ACHN (cell line): Measurements from ENCODE around the gene SORCS1.

Experiments used
- DNase-seq: peaks from one replicate; pipeline ENCODE4 v3.0.0-alpha.2; 2015
- in situ Hi-C: cut with HindIII; loops from 2 replicates; pipeline ENCODE4 v1.10.0; 2017; ENCODE audit warnings: low sequenced_read_pairs, low pct_ligation_motif_present, low pct_unique_long_range_greater_than_20kb

Gene SORCS1

DNA sequence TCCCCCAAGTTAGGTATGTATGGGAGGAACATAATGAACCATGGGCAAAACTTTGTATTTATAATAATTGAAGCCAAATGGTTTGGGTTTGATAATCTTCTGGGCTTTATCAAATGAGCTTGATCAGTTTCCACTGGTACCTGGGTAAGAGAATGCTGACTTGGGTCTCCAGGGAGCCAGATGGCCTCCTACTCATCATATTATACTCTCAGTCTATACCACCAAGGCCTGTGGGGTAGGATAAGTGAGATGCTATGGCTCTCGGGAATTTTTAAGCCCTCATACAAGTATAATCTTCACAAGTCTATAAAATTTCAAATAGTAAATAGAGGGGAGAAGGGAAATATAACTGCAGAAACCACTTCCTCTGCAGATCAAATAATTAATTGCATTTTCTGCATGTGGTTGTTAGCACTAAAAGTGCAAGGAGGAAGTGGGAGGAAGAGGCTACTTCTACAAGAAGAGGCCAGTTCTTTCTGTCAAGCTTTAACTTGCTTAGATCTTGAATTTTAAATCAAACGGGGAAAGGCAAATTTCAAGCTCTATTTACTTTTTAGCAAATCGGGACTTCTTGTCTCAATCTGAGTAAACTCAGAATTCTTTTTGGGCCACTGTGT is 349.0 kb downstream of the SORCS1 start:
- no peak for DNase-seq
- in situ Hi-C loops = no loop called here

- no peak for DNase-seq
- in situ Hi-C loops = no loop called here
Observed at GRCh38 chr10:106804992-106805582, 359.4 kb downstream of the SORCS1 start.

DNA sequence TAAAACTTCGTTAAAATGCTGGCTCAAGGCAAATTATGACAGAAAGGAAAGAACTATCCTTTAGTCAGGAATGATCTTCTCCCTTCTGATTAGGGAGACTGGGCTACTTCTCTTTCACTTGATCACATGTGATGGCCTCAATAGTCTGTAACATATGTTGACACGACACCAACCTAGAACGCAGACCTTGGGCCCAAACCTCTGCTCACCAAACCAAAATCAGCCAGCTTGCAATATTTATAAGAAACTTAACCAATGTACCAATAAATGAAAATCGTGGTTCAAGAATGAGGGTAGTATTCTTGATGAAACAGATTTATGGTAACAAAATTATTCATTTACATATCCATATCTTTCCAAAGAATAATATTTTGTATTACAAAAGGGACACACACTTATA is 361.6 kb downstream of the SORCS1 start:
- in situ Hi-C loops = no loop called here
- DNase-seq = no peak

DNA sequence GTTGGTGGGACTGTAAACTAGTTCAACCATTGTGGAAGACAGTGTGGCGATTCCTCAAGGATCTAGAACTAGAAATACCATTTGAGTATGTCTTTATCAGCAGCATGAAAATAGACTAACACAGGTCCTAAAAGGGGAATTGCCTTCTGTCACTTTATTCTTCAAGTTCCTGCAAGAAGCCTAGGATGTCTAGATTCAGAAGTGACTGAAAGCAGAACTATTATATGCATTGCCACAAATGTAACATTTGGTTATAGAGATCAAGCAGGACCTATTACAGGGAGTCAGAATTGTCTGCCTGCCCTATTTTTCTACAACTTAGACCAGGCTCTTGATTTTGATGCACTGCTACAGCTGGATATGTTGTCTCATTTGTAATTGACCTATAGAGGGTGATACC is 364.7 kb downstream of the SORCS1 start:
- no peak for DNase-seq
- in situ Hi-C loops = no loop called here

GRCh38 chr10:106795619-106796018 is 368.9 kb downstream of the SORCS1 start:
- in situ Hi-C loops = no loop called here
- DNase-seq = peak; percentile 9

DNA sequence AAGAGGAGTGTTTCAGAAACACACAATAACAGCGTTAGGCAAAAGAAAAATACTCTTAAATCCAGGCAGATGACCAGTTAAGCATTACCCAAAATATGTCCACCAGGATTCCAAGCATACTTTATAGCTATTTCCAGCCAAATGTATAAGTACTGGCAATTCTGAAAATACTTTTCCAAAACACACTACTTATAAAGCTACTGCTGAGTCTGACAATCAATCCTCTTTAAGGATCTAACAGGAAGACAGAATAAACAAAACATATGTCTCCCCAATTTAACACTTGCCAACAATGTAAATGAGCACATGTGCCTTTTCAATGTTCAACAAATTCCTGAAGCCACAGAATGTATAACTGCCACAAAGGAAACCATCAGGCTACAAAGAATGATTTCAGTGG is 370.9 kb downstream of the SORCS1 start:
- DNase-seq = no peak
- in situ Hi-C loops = no loop called here

DNA sequence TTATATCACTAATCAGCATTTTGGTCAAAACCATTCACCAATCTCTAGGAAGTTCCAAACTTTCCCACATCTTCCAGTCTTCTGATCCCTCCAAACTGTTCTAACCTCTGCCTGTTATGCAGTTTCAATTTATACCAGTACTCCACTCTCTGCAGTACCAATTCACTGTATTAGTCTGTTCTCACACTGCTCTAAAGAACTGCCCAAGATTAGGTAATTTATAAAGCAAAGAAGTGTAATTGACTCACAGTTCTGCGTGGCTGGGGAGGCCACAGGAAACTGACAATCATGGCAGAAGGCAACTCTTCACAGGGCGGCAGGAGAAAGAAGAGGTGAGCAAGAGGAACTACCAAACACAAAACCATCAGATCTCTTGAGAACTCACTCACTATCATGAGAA is 374.9 kb downstream of the SORCS1 start:
- DNase-seq = no peak
- in situ Hi-C loops = no loop called here

DNA sequence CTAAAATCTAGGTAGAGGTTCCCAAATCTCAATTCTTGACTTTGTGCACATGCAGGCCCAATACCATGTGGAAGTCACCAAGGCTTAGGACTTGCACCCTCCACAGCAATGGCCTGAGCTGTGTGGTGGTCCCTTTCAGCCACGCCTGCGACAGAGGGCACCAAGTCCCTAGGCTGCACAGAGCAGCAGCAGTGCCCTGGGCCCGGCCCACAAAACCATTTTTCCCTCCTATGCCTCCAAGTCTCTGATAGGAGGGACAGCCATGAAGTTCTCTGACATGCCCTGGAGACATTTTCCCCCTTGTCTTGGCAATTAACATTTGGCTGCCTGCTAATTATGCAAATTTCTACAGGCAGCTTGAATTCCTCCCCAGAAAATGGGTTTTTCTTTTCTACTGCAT is 375.5 kb downstream of the SORCS1 start:
- in situ Hi-C loops = no loop called here

DNA sequence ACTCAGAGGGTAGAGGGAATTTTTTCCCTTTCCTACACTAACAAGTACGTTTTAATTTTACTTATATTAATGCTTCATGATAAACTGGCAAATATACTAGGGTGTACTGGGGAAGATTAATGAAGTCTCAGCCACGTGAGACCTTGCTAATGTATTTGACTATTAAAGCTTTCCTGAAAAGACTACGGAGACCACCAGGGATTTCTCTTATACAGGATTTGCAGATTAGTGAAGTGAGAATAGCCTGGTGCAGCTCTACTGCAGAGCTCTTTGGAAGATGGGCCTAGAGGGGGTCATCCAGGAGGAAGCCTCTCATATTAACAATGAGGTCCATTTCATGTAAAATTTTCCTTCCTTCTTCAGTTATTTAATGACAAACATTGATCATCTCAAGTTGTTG is 379.0 kb downstream of the SORCS1 start:
- in situ Hi-C loops = no loop called here
- DNase-seq = no peak

More for the DNA sequence above, 375.5 kb downstream of the SORCS1 start:
- no peak for DNase-seq

DNA sequence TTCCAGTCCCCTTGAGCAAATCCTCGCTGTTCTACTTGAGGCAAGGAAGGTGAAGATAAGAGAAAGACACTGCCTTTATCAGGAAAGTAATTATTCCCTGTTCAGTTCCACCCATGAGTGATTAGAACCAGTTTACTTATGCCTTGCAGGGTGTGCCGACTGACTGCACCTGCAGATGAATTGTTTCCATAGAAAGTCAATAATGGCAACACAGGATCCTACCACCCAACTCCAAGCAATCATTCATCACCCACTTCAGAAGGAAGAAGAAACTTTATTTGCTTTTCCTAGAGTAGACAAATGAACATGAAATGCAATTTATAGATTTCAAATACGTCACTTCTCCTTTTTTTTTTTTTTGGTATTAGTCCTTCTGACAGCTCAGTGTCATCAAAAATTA is 383.9 kb downstream of the SORCS1 start:
- DNase-seq = no peak
- in situ Hi-C loops = no loop called here

DNA sequence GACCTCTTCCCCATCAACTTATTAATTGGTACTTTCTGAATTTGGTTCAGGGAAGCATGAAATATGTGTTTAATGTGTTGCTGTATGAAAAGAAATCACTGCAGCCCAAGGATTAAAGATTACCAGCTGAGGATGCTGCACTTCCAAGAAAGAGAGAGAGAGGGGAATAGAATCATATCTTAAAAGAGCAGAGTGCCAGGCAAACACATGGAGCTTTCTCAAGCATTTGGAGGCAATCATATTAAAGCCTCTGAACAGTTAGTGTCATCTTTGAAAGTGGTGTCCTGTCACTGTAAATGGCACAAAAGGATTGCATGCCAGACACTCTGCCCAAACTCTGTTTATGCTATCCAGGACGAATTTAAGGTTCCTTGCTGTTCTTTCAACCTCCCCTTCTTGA is 386.7 kb downstream of the SORCS1 start:
- DNase-seq = no peak
- in situ Hi-C loops = no loop called here

GRCh38 chr10:106775127-106775526 is 389.4 kb downstream of the SORCS1 start:
- DNase-seq = no peak
- in situ Hi-C loops = no loop called here

DNA sequence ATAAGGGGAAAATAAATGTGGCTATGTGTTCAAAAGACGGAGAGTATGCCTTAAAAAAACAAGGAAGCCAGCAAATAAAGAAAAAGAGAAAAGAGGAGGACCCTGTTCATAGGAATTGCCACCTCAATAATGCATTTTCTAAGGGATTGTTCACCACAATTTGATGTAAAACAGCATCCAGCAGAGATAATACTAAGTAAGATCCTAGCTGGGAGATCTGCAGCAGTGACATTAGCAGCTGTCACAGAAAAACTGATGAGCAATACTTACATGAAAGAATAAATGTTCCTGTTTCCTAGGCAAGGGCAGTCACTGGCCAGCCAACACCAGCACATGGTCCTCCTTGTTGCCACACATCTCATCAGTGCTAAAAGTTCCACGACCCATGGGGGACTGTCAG is 391.5 kb downstream of the SORCS1 start:
- DNase-seq = no peak
- in situ Hi-C loops = no loop called here

DNA sequence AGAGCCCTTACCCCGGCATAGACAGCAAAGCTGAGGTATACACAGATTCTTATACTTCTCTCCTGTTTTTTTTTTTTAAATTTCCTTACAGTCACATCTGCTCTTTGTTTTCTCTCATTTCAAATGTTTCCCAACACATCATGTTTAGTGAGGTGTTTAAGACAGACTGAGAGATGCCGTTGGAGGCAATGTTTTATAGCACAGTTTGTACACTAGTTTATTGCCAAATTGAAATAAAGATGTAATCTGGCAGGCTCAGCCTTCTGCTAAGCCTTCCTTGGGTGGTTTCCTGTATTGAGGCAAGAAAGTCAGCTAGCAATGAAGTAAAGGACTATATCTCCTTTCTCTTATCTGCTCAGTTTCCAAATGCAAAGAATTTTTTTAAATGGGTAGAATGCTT is 393.4 kb downstream of the SORCS1 start:
- in situ Hi-C loops = no loop called here
- no peak for DNase-seq

DNA sequence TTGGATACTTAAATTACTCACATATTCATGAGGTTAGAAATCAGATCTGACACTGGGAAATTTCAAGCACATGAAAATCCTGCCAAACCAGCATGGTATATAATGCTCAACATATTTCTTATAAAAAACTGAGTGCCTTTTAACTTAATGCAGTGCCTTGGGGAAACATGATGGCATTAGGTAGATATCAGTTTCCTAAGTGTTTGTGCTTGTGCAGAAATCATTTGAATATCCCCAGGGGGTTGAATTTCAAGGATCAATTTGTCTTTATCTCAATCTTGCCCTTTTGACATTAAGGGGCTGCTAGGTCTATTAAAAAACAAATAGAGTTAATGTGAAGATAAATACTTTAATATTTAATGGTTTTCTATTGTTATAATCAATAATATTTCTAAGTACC is 396.3 kb downstream of the SORCS1 start:
- in situ Hi-C loops = no loop called here
- DNase-seq = no peak

DNA sequence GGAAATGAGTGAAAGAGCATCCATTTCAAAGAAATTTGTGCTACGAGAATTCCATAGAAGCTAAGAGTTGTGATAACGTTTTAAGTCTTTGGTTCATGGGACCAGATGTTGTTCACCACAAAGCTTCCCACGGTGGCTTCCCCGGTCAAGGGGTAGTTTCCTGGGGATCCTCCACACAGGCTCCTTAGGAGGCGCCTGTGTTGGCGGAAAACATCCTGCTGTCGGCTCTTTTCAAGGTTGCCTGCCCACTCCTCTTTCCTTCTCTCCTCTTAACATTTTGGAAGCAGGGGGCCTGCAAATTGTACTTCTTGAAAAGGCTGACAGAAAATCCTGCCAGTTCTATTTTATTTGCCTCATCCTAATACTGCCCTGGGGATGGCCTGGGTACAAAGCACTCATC is 398.6 kb downstream of the SORCS1 start:
- no peak for DNase-seq
- in situ Hi-C loops = no loop called here

DNA sequence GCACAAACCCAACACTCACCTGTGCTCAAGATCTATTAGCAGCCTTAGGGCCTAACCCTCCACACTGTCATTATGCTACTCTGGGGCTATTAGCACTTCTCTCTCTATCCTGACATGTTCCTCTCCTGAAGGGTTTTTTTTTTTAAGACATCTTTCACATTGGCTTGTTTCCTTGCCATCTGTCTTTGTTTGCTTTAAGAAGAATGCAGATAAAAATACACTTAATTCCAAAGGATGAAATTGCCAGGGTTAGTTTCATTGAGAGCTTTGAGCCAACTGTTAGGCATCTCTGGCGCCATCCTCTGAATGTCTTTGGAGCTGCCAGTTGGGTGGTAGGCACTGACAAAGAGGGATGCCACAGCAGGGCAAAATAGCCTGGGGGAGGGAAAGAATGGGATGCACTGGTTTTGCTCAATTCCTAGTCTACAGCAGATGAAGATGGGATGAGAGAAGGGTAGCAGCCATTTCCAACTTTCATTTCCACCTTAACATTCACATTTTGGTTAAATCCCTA is 399.2 kb downstream of the SORCS1 start:
- in situ Hi-C loops = no loop called here
- DNase-seq = no peak

DNA sequence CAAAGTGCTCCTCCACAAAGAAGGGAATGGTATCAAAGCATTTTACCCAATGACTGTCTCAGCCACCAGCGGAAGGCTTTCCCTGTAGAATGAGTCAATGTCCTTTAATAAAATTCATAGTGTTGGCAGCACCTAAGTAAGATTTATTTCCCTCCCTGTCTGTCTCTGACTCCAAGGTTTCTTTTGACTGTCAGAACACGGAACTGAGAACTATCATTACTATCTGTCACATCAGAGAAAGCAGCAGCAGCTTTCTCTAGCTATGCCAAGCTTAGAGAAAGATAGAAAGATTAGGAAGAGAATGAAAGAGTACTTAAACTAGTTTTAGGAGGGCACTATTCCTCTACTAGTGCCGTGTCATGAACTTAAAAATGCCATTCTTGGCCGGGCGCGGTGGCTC is 400.1 kb downstream of the SORCS1 start:
- no peak for DNase-seq
- in situ Hi-C loops = no loop called here

DNA sequence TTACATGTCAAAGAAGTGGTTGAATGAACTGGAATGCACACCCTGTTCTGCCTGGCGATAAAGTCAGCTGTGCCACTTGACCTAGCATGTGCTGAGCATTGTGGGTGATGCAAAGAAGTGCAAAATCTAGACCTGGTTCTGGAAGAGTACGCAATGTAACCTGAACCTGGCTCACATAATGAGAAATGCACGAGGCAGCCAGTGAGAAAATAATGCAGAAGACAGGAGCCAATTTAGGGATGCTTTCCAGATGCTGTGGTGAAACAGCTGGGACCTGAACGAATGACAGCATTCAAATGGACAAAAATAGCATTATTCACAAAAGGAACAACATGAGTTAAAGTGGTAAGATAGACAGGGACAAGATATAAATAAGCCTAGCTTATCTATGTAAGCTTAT is 402.6 kb downstream of the SORCS1 start:
- in situ Hi-C loops = no loop called here
- no peak for DNase-seq

GRCh38 chr10:106757521-106757920 is 407.0 kb downstream of the SORCS1 start:
- in situ Hi-C loops = no loop called here
- no peak for DNase-seq

DNA sequence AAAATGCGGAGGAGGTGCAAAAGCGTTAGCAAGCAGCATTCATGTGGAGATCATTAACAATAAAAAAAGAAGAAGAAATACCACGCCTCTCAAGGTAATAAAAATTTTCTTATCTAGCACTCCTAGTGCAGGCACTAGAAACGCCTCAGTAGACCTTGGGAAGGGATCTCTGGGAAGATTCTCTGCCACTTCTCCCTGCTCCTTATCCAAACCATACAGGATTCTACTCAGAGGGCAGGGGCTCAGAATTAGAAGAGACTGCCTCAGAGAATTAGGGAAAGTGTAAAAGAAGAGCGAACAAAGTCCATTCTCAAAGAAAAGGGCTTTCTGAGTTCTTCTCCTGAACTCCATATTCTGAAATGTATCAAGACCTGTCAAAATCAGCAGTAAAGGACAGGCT is 413.4 kb downstream of the SORCS1 start:
- in situ Hi-C loops = no loop called here
- DNase-seq = no peak
